CD4-positive, alpha-beta T cell treated with Interleukin-4 for 4 hours (primary cell): ENCODE results near the gene PER1.

ENCODE experiments used
- DNase-seq: peaks from one replicate; pipeline ENCODE4 v3.0.0-alpha.2; 2020

Gene PER1

GRCh38 chr17:8091033-8091687, 61.0 kb downstream of the PER1 start:
- DNase-seq = no peak
